AG10803 (cell line): ENCODE measurements around the gene UQCRFS1.

Experiments used
- DNase-seq: peaks from one replicate; pipeline ENCODE4 v3.0.0; 2010; ENCODE audit warnings: low read depth
- H3K4me3 ChIP-seq: 2 replicates; pipeline ENCODE4 v1.5.1; 2011; ENCODE audit warnings: mild to moderate bottlenecking, low read length, control low read depth
- TF ChIP-seq, protein P1 (sequence below): conservative IDR thresholded peaks from 2 replicates; pipeline ENCODE4 v1.5.1; 2011; ENCODE audit warnings: mild to moderate bottlenecking, low read length, control low read depth, inconsistent platforms

The UQCRFS1 gene

DNA sequence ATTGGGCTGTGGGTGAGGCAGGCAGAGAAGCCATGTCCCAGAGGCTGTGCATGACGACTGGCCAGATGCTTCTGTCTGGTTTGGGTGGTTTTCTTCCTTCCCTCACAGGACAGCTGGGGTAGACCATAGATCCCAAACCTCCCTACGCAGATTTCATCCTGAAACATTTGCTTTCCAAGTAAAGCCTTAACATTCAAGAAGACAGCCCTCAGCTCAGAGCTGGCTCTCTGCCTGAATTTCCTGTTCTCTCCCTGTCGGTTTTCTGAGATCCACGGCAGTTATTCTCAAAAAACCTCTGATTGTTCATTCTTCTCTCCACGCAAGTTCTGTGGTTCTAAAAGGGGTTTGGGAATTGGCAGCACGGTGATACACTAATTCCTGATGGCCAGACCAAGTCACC is 25.3 kb downstream of the UQCRFS1 start:
- no peak overlapping the region for H3K4me3 ChIP-seq
- DNase-seq = no peak
- TF ChIP-seq, protein P1, sequence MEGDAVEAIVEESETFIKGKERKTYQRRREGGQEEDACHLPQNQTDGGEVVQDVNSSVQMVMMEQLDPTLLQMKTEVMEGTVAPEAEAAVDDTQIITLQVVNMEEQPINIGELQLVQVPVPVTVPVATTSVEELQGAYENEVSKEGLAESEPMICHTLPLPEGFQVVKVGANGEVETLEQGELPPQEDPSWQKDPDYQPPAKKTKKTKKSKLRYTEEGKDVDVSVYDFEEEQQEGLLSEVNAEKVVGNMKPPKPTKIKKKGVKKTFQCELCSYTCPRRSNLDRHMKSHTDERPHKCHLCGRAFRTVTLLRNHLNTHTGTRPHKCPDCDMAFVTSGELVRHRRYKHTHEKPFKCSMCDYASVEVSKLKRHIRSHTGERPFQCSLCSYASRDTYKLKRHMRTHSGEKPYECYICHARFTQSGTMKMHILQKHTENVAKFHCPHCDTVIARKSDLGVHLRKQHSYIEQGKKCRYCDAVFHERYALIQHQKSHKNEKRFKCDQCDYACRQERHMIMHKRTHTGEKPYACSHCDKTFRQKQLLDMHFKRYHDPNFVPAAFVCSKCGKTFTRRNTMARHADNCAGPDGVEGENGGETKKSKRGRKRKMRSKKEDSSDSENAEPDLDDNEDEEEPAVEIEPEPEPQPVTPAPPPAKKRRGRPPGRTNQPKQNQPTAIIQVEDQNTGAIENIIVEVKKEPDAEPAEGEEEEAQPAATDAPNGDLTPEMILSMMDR = no peak

DNA sequence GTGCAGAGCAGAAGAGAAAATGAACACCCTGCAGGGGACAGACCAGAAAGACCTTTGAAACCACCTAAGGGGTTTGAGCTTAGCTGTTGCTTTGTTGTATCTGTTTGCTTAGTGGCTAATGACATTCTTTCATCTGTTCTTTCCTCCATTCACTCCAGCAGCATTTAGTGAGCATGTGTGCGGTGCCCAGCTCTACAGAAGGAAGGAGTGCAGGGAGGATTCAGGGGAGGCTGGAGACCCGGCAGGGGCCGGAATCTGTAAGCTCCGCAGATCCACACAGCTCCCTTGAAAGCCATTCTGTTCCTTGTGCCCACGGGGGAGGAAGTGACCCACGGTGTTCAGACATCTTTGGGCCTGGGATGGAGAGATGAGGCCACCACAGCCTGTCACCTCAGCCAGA is 27.5 kb downstream of the UQCRFS1 start:
- TF ChIP-seq, protein P1 = no peak
- DNase-seq = no peak
- no peak overlapping the region for H3K4me3 ChIP-seq

DNA sequence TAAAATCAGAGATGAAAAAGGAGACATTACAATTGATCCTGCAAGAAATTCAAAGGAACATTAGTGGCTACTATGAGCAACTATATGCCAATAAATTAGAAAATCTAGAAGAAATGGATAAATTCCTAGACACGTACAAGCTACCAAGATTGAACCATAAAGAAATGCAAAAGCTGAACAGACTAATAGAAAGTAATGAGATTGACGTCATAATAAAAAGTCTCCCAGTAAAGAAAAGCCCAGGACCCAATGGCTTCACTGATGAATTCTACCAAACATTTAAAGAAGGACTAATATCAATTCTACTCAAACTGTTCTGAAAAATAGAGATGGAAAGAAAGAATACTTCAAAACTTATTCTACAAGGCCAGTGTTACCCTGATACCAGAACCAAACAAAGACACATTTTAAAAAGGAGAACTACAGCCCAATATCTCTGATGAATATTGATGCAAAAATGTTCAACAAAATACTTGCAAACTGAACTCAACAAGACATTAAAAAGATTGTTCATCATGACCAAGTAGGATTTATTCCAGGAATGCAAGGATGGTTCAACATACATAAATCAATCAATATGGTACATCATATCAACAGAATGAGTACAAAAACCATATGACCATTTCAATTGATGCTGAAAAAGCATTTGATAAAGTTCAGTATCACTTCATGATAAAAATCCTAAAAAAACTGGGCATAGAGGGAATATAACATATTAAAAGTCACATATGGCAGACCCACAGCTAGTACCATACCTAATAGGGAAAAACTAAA is 35.8 kb downstream of the UQCRFS1 start:
- H3K4me3 ChIP-seq = no peak overlapping the region
- TF ChIP-seq, protein P1 = no peak
- no peak for DNase-seq

DNA sequence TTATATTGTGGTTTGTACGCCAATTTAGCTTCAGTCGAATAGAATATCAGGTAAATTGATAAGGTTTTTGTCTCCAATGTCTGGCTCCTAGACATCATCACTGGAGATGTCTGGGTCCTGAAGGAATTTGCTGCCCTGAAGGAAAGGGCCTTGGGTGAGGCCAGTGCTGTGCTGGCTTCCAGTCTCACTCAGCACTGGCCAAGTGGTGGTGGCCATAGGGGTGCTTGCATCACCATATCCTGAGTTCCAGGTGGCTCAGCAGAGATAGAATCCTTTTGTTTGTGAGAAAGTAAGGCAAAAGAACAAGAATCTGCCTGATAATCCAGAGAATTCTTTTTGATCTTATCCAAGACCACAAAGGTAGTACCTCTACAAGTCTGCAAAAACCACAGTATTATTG is 39.1 kb downstream of the UQCRFS1 start:
- DNase-seq = no peak
- TF ChIP-seq, protein P1 = no peak
- no peak overlapping the region for H3K4me3 ChIP-seq

DNA sequence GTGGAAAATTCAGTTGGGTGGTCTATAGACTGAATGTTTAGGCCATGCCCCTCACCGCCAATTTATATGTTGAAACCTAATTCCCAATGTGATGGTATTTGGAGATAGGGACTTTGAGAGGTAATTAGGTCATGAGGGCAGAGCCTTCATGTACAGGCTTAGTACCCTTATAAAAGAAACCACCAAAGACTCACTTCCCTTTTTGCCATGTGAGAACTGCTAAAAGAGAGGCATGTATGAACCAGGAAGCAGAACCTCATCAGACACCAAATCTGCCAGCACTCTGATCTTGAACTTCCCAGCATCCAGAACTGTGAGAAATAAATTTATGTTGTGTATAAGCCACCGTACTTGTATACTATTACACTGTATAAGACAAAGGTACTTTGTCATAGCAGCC is 40.6 kb downstream of the UQCRFS1 start:
- DNase-seq = no peak
- TF ChIP-seq, protein P1 = no peak
- no peak overlapping the region for H3K4me3 ChIP-seq

DNA sequence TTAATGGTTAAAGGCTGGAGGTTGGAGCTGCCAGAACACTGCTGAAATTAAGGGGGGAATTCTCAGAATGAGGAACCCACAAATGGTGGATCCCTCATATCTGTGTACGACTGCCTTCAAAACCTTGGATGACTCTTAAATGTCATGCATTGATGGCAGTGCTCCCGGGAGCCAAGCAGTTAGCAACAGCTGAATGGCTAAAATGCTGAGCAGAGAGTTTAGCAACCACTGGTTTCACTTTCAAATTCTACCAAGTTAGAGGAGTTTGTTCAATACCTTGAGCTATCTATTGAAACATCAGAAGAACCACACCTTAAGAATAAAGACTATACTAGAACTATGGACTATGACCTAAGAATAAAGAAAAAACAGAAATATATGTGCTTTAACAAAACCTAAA is 41.4 kb downstream of the UQCRFS1 start:
- TF ChIP-seq, protein P1 = no peak
- DNase-seq = no peak
- no peak overlapping the region for H3K4me3 ChIP-seq

DNA sequence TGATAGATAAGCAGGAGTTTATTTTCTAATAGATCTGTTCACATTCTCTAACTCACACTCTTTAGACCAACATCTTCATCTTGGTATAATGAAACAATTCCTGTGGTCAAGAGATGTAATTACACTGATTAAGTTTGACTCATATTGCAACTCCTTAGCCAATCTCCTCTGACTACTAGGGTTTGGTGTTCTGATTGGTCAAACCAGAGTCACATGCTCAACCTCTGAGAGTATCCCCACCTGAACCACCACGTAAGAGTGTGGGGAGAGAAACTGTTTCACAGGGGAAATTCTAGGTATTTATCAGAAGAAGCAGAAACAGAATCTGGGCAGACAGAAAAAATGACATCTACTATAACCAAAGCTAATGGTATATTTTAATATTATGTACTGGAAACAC is 42.4 kb downstream of the UQCRFS1 start:
- H3K4me3 ChIP-seq = no peak overlapping the region
- DNase-seq = no peak

More for the DNA sequence above, 42.4 kb downstream of the UQCRFS1 start:
- TF ChIP-seq, protein P1 = no peak
